Measurements from ENCODE around the gene KCTD8. TPM values are rescaled to one million over a fixed set of nuclear protein-coding genes. Genes with fewer than 3 reads are reported as not detected.

KCTD8 gene
- total RNA-seq: not detected in 2 replicates
- long read RNA-seq: 0 reads

DNA sequence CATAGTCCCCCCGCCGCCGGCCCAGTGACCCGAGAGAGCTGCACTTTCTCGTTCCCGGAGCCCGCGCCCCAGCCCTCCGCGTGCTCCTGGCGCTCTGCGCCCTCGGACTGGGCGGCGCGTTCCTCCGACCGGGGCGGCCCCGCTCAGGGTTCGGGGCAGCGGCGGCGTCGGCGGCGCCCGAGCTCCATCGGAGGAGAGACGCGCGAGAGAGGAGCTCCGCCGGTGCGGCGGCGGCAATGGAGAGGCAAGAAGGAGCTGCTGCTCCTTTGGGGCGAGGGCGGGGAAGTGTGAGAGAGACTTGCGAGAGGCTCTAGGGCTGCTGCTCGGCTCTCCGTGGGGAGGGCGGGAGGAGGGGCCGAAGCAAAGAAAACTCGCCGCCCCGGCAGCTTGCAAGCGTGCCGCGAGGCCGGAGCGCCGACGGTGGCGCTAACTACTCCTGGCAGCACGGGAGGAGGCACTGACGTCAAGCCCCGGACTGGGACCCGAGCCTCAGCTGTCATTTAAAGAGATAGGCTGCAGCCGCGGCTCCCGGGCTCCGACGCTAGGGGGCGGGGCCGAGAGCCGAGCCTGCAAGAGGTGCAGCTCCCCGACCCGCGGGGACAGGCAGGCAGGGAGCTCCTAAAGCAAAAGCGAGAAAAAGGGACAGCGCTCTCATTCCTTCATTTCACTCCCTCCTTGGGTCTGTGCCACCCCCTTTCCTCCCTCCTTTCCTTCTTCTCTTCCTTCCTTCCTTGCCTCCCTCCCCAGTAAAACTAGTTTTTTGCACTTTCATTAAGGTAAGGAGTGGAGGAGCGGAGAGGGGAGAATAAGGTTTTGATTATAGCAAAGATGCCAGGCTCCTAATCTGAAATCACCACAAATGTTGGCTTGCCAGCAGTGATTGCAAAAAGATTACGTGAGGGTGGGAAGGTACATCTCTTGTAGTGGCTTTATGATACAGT is at the start of gene KCTD8:
Gene KCTD8 (minus strand): TSS at position 289 of the 941 bp plus-strand sequence.
- Mint-ChIP-seq H3K4me3 (ENCODE audit: unreplicated experiment) (peak within 1 kb of the TSS; percentile 70), H3K9me3 (ENCODE audit: unreplicated experiment) (no peaks in the 10 kb centered on the region), H3K36me3 (ENCODE audit: unreplicated experiment) (no peaks in the 10 kb centered on the region), H3K4me1 (ENCODE audit: unreplicated experiment) (peaks cover 6% of the 10 kb centered on the region), H3K27me3 (ENCODE audit: unreplicated experiment) (peaks cover 65% of the 10 kb centered on the region), H3K27ac (ENCODE audit: unreplicated experiment) (no peak within 1 kb of the TSS)
- TF ChIP-seq, protein P1, sequence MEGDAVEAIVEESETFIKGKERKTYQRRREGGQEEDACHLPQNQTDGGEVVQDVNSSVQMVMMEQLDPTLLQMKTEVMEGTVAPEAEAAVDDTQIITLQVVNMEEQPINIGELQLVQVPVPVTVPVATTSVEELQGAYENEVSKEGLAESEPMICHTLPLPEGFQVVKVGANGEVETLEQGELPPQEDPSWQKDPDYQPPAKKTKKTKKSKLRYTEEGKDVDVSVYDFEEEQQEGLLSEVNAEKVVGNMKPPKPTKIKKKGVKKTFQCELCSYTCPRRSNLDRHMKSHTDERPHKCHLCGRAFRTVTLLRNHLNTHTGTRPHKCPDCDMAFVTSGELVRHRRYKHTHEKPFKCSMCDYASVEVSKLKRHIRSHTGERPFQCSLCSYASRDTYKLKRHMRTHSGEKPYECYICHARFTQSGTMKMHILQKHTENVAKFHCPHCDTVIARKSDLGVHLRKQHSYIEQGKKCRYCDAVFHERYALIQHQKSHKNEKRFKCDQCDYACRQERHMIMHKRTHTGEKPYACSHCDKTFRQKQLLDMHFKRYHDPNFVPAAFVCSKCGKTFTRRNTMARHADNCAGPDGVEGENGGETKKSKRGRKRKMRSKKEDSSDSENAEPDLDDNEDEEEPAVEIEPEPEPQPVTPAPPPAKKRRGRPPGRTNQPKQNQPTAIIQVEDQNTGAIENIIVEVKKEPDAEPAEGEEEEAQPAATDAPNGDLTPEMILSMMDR (IDR thresholded peaks at IDR 0.05): peak; percentile 78
- DNase-seq (ENCODE audit: extremely low spot score, unreplicated experiment): peak; percentile 87

GRCh38 chr4:44494810-44495701 is 46.4 kb upstream of the KCTD8 start:
- no peaks in the 10 kb centered on the region for H3K9me3 Mint-ChIP-seq (ENCODE audit: unreplicated experiment)
- H3K36me3 Mint-ChIP-seq (ENCODE audit: unreplicated experiment): no peaks in the 10 kb centered on the region
- H3K27me3 Mint-ChIP-seq (ENCODE audit: unreplicated experiment): no peaks in the 10 kb centered on the region
- H3K4me1 Mint-ChIP-seq (ENCODE audit: unreplicated experiment): no peaks in the 10 kb centered on the region
- TF ChIP-seq, protein P1 (IDR thresholded peaks at IDR 0.05): no peak
- no peak for DNase-seq (ENCODE audit: extremely low spot score, unreplicated experiment)
- no peak overlapping the region for H3K4me3 Mint-ChIP-seq (ENCODE audit: unreplicated experiment)
- no peak overlapping the region for H3K27ac Mint-ChIP-seq (ENCODE audit: unreplicated experiment)

GRCh38 chr4:44493924-44494323 is 45.3 kb upstream of the KCTD8 start:
- no peaks in the 10 kb centered on the region for H3K36me3 Mint-ChIP-seq (ENCODE audit: unreplicated experiment)
- DNase-seq (ENCODE audit: extremely low spot score, unreplicated experiment): no peak
- no peak overlapping the region for H3K27ac Mint-ChIP-seq (ENCODE audit: unreplicated experiment)
- no peak overlapping the region for H3K4me3 Mint-ChIP-seq (ENCODE audit: unreplicated experiment)
- no peaks in the 10 kb centered on the region for H3K27me3 Mint-ChIP-seq (ENCODE audit: unreplicated experiment)
- TF ChIP-seq, protein P1 (IDR thresholded peaks at IDR 0.05): peak; percentile 41
- no peaks in the 10 kb centered on the region for H3K4me1 Mint-ChIP-seq (ENCODE audit: unreplicated experiment)
- H3K9me3 Mint-ChIP-seq (ENCODE audit: unreplicated experiment): no peaks in the 10 kb centered on the region

DNA sequence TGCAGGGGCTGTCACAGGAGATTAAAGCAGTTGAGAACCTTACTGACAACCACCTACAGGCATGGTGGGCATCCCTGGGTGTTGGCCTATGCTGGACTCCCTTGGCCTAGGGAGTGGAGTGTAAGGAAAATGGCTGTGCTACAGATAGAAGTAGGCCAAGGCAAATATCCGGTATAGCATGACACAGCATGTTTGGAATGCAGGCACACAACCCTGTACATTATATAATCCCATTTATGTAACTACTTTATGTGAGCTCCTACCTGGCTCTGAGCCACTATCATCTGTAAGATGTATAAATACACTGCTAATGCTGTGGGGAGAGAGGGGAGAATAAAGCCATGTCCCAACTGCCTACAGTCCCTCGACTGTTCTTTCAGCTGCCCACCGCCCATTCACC is 38.7 kb upstream of the KCTD8 start:
- TF ChIP-seq, protein P1 (IDR thresholded peaks at IDR 0.05): no peak
- Mint-ChIP-seq H3K4me1 (ENCODE audit: unreplicated experiment) (no peaks in the 10 kb centered on the region), H3K4me3 (ENCODE audit: unreplicated experiment) (no peak overlapping the region), H3K27ac (ENCODE audit: unreplicated experiment) (no peak overlapping the region), H3K36me3 (ENCODE audit: unreplicated experiment) (no peaks in the 10 kb centered on the region), H3K9me3 (ENCODE audit: unreplicated experiment) (no peaks in the 10 kb centered on the region), H3K27me3 (ENCODE audit: unreplicated experiment) (no peaks in the 10 kb centered on the region)
- no peak for DNase-seq (ENCODE audit: extremely low spot score, unreplicated experiment)
